Thyroid gland (tissue), 4 donors: ENCODE data around the gene NIPAL3. TPM values are rescaled to one million over a fixed set of nuclear protein-coding genes. Genes with fewer than 3 reads are reported as not detected.

Experiments
- DNase-seq, 2 donors: peaks; one replicate each; pipeline ENCODE4 v3.0.0-alpha.2; 2019
- H3K27ac ChIP-seq, 3 donors: fragments of 200-600 bp; sonication (generic); 1 replicate in 2 of 3; 2 replicates in 1 of 3; pipeline ENCODE4 v1.5.1; 2016 to 2019; ENCODE audit warnings: mild to moderate bottlenecking in 1 of 3, moderate library complexity in 1 of 3
- H3K27me3 ChIP-seq: fragments of 200-600 bp; sonication (generic); one replicate; pipeline ENCODE4 v1.5.1; 2019
- H3K36me3 ChIP-seq, 2 donors: fragments of 200-600 bp; sonication (generic); one replicate each; pipeline ENCODE4 v1.5.1; 2016 to 2019
- H3K4me1 ChIP-seq, 2 donors: fragments of 200-600 bp; sonication (generic); one replicate each; pipeline ENCODE4 v1.5.1; 2017 to 2019
- H3K4me3 ChIP-seq, 3 donors: fragments of 200-600 bp; sonication (generic); replicated peaks in 1 of 3; 1 replicate in 2 of 3; 2 replicates in 1 of 3; pipeline ENCODE4 v1.5.1; 2016; ENCODE audit warnings: mild to moderate bottlenecking in 1 of 3
- H3K9me3 ChIP-seq: fragments of 200-600 bp; sonication (generic); one replicate; pipeline ENCODE4 v1.5.1; 2017
- CTCF ChIP-seq, 6 experiments: fragments of 200-600 bp in 3 of 6; fragments of 450-650 bp in 3 of 6; sonication (generic) in 3 of 6; IDR thresholded peaks; one replicate each; pipeline ENCODE4 v1.5.1; 2016 to 2019; ENCODE audit warnings: antibody characterized with exemption in 6 of 6, mild to moderate bottlenecking in 2 of 6, inconsistent platforms in 1 of 6, moderate library complexity in 1 of 6
- POLR2A ChIP-seq, 2 donors: fragments of 450-650 bp; IDR thresholded peaks; one replicate each; pipeline ENCODE4 v1.6.1; 2017; ENCODE audit warnings: antibody characterized with exemption in 2 of 2, mild to moderate bottlenecking in 2 of 2, moderate library complexity in 1 of 2
- WGBS, 2 donors: methylation state at CpG; one replicate each; pipeline ENCODE4 v1.1.5; 2017; 5-methylcytosine and 5-hydroxymethylcytosine counted together
- intact Hi-C: fragments of 100-400 bp; cut with DNase I; formaldehyde crosslinking; loops from one replicate; pipeline ENCODE4 v1.15.1; 2023
- total RNA-seq, 4 donors: library from RNA; depleted of rRNA; stranded (reverse); fragments of >200 nt; gene quantifications; one replicate each; pipeline ENCODE4 v1.2.3, GENCODE V29; 2016

NIPAL3 gene
- total RNA-seq, 4 donors from 2014 or later: 71.2 to 145 (median 121) TPM

GRCh38 chr1:24414775-24415333 is 748 bp upstream of the NIPAL3 start:
- Histone ChIP-seq H3K9me3 (no peaks in the 10 kb centered on the region), H3K27me3 (no peaks in the 10 kb centered on the region), H3K27ac (peak overlapping the region in 2 of 3 donors; percentile 44 to 69), H3K36me3 (no peaks in the 10 kb centered on the region), H3K4me3 (no peak overlapping the region), H3K4me1 (peaks cover 30 to 43% of the 10 kb centered on the region in 2 donors)
- no peak for DNase-seq
- WGBS, 2 donors: 79 to 81% methylated on average over 22 of the region's 22 CpGs
- TF ChIP-seq CTCF (IDR thresholded peaks at IDR 0.05): no peak
- no peak for TF ChIP-seq POLR2A (IDR thresholded peaks at IDR 0.05)
- intact Hi-C loops: loop anchor here (10.0 kb wide), 1 partner anchor 220 kb away; no protein-coding TSS in a partner anchor

GRCh38 chr1:24415910-24416665 is 486 bp downstream of the NIPAL3 start:
- DNase-seq: peak; percentile 60 to 67
- Histone ChIP-seq H3K9me3 (no peaks in the 10 kb centered on the region), H3K27me3 (no peaks in the 10 kb centered on the region), H3K36me3 (peaks cover 3 to 6% of the 10 kb centered on the region in 2 donors), H3K4me3 (peak overlapping the region; percentile 40 to 55 (median 47)), H3K4me1 (peaks cover 30 to 43% of the 10 kb centered on the region in 2 donors), H3K27ac (peak overlapping the region; percentile 52 to 81 (median 61))
- no peak for TF ChIP-seq POLR2A (IDR thresholded peaks at IDR 0.05)
- TF ChIP-seq CTCF (IDR thresholded peaks at IDR 0.05): no peak
- intact Hi-C loops: loop anchor here (10.0 kb wide), 1 partner anchor 219 kb away; no protein-coding TSS in a partner anchor
- 2 to 4% methylated on average over 27 to 35 of the region's 35 CpGs for WGBS, 2 donors

GRCh38 chr1:24416666-24417391 is 1.2 kb downstream of the NIPAL3 start:
- 35 to 40% methylated on average over 10 of the region's 10 CpGs for WGBS, 2 donors
- TF ChIP-seq CTCF (IDR thresholded peaks at IDR 0.05) (no peak), POLR2A (IDR thresholded peaks at IDR 0.05) (no peak)

GRCh38 chr1:24417681-24418080 is 2.1 kb downstream of the NIPAL3 start:
- TF ChIP-seq CTCF (IDR thresholded peaks at IDR 0.05): no peak
- TF ChIP-seq POLR2A (IDR thresholded peaks at IDR 0.05): no peak
- DNase-seq: no peak
- no peak overlapping the region for H3K4me3 ChIP-seq
- H3K36me3 ChIP-seq: peaks cover 3 to 6% of the 10 kb centered on the region in 2 donors
- no peaks in the 10 kb centered on the region for H3K27me3 ChIP-seq
- no peaks in the 10 kb centered on the region for H3K9me3 ChIP-seq
- H3K4me1 ChIP-seq: peaks cover 28 to 42% of the 10 kb centered on the region in 2 donors
- H3K27ac ChIP-seq: peak overlapping the region; percentile 52 to 81 (median 61)
- intact Hi-C loops: loop anchor here (10.0 kb wide), 1 partner anchor 217 kb away; no protein-coding TSS in a partner anchor
- 64 to 79% methylated on average over 1 of the region's 1 CpG for WGBS, 2 donors

More at GRCh38 chr1:24416666-24417391, 1.2 kb downstream of the NIPAL3 start:
- Histone ChIP-seq H3K4me3 (peak overlapping the region in 2 of 3 donors; percentile 40 to 47), H3K9me3 (no peaks in the 10 kb centered on the region), H3K27ac (peak overlapping the region; percentile 52 to 81 (median 61)), H3K27me3 (no peaks in the 10 kb centered on the region), H3K4me1 (peaks cover 30 to 43% of the 10 kb centered on the region in 2 donors), H3K36me3 (peaks cover 3 to 6% of the 10 kb centered on the region in 2 donors)
- intact Hi-C loops: loop anchor here (10.0 kb wide), 1 partner anchor 218 kb away; no protein-coding TSS in a partner anchor
- peak; percentile 69 to 74 for DNase-seq
